ENCODE data around the gene MAN1C1.

MAN1C1 gene

DNA sequence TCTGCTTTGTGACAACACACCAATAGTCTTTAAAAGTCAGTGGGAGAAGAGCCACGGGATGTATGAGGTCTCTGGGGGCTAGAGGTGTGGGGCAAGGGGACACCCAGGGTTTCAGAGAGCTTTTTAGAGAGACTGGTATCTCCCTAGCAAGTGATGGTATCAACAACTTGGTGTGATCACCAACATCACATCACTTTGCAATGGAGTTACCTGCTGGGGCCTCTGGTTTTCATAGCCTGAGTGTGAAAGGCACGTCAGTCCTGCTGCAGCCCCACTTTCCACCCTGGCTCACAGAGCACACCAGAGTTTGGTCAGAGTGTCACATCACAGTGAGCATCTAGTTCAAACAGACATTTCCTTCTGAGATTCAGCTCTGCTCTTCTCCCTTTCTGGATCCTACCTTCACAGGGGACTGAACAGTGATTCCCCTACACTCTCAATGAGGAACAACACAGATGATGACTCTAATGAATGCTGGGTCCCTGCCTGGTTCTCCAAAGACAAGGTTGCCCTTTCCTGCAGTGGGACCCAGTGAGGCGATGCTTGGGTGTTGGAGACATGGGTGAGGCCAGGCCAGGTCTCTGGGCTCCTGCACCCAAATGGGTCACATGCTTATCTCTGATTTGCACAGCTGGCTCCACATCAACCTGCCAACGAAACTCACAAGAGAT is 2.0 kb upstream of the MAN1C1 start:
- DNase-seq (ENCODE audit: low read depth) = no peak

DNA sequence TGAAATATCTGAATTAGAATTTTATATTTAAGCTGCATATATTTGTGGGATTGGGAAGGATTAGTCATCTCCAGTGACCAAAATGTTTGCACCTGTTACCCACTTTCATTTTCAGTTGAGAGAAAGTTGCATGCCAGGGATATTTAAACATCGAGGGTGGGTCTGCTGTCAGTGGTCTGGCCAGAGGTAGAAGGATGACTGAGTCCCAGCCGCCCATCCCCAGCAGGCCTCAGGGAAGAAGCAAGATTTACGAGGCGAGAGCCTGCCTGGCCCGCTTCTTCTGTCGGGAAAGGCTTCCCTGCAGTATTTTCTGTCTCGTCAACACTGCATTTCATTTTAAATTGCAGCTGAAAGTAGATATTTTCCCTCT is 1.4 kb upstream of the MAN1C1 start:
- DNase-seq (ENCODE audit: low read depth) = no peak

DNA sequence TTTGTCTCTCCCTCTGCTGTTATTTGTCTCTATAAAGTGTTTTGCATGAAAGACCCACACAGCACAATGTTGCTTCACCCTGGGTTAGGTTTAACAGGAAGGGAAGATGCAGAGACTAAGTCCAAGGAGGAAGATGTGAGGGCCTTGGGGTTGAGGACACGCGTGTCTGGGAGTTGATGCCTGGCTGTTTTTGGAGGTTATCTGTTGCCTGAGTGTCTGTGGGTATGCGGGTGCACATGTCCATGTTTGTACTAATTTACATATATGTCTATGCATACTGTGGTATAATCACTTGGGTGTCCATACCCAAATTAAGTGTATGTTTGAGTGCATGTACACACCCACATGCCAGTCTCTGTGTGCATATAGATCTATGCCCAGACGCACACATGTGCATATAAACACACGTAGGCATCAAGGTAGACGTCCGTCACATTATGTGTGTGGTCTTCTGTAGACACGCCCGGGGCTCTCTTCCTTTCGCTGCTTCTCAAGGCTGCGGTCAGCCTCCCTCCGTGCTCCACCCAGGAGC is 962 bp upstream of the MAN1C1 start:
- no peak for DNase-seq (ENCODE audit: low read depth)

DNA sequence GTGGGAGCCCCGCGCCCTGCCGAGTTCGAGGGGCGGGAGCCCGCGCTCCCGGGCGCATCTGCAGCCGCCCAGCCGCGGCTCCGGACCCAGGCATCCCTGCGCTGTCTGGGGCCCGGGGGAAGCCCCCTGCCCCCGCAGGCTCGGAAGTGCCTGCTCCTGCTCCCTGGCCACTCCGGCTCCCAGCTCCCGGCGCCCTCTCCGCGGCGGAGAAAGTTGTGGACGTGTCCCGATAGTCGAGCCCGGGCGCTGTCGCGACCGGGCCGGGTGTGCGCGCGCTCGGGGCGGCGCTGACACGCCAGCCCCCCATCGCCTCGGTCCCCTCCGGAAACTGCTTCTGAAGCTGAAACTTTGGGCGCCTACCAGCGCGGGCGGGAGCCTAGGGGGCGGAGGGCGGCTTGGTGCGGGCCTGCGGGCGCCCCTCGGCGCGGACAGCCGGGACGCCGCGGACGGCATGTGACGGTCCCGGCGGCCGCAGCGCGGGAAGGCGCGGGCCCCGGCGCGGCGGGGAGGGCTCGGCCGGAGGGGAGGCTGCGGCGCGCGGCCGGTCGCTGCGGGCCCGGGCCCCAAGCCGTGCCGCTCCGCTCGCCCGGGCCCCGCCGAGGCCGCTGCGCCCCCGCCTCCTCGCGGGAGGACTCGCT is 515 bp downstream of the MAN1C1 start:
- DNase-seq (ENCODE audit: low read depth) = peak; percentile 23

GRCh38 chr1:25617625-25618432 is 1.2 kb downstream of the MAN1C1 start:
- DNase-seq (ENCODE audit: low read depth) = no peak

GRCh38 chr1:25618433-25618808 is 1.8 kb downstream of the MAN1C1 start:
- no peak for DNase-seq (ENCODE audit: low read depth)

- no peak for DNase-seq (ENCODE audit: low read depth)
Measured at GRCh38 chr1:25619101-25619890, 2.7 kb downstream of the MAN1C1 start.

DNA sequence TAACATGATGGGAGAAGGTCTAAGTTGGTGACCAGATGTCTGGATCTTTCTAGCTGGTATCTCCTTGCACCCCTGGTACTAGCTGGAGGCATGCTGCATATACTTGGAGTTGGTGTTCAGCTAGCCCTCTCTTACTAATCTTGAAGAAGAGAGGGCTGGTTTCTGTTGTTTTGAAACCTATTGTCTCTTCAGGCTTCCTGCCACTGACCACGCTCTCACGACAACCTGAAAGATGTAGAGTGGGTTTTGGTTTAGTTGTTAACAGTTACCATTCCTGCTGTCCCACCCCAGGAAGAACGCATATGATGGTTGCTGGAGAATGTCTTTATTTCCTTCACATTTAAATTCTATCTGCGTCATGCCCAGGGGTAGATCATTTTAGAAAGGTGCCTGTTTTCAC is 3.6 kb downstream of the MAN1C1 start:
- DNase-seq (ENCODE audit: low read depth) = no peak

- no peak for DNase-seq (ENCODE audit: low read depth)
Measured at GRCh38 chr1:25620701-25621350, 4.2 kb downstream of the MAN1C1 start.

DNA sequence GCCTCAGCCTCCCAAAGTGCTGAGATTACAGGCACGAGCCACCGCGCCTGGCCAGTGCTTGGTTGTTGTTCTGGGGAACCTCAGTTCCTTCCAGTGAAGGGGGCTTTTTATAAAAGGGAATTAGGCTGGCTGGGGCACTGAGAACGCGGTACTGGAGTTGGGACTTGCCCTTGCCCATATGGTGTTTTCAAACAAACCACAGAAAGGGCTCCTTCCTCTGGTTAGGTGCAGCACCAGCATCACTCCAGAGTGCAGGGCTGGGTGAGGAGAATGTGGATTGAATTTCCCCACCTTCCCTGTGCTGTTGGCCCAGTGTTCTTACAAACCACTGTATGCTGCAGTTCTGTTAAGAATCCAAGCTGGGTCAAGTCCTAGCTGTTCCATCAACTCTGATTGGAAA is 5.3 kb downstream of the MAN1C1 start:
- no peak for DNase-seq (ENCODE audit: low read depth)

DNA sequence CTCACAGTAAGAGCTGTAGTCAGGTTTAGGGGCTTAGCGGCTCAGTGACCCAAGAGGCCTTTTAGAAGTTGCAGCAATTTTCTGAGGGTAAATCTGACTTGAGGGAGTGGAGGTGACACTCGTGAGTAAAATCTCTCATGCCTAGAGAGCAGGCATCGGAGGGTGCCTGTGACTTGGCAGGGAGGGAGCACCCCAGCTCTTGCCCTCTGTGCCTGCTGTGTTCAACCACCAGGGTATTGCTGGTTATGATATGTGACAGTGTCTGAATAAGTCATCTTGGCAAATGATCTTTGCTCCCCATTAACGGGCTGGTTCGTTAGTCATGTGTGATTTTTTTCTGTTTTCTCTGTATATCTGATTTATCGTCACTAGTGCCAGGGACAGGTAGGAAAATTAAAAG is 5.9 kb downstream of the MAN1C1 start:
- DNase-seq (ENCODE audit: low read depth) = no peak

GRCh38 chr1:25623007-25623406 is 6.4 kb downstream of the MAN1C1 start:
- DNase-seq (ENCODE audit: low read depth) = no peak

GRCh38 chr1:25623731-25624130 is 7.1 kb downstream of the MAN1C1 start:
- DNase-seq (ENCODE audit: low read depth) = no peak

DNA sequence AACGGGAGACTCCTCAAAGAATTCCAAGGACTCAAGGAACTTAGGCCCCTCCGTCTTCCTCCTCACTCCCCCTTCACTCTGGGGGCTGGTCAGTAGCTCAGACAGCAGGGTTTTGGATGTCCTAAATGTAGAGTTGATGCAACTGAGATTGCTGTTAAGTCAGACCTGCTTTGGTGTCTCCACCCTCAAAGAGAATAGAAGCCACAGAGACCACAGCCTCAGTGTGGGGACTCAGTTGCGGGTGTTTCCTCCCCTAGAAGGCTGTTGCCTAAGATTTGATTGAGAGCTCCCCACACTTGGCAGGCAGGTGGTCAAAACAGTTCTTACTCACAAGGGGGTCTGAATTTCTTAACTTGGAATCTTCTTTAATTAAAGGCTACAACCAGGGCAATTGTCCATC is 7.6 kb downstream of the MAN1C1 start:
- DNase-seq (ENCODE audit: low read depth) = no peak

DNA sequence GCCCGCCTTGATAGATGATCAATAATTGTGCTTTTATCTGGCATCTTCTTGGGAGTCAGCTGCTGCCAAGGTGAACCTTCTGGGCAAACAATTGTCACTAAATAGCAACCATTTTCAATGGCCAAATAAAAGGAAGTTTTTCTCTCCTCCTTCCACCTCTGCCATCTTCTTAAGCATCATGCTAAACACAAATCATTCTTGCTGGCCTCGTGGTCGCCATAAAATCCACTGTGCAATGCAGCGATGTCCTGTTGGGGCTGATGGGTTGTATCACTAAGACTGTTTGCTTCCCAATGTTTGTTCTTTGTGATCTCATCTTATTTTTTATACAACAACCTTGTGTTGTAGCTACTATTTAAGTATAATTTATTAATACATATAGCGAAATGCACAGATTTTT is 8.0 kb downstream of the MAN1C1 start:
- DNase-seq (ENCODE audit: low read depth) = no peak

DNA sequence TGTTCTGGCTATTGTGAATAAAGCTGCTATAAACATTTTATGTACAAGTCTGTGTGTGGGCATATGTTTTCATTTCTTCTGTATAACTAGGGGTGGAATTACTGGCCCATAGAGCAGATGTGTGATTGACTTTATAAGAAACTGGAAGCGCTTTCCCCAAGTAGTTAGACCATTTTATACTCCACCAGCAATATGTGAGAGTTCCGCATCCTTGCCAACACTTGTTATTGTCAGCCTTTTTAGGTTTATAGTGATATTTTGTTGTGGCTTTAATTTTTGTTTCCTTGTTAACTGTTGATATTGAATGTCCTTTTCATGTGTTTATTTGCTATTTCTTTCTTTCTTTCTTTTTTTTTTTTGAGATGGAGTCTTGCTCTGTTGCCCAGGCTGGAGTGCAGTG is 9.4 kb downstream of the MAN1C1 start:
- no peak for DNase-seq (ENCODE audit: low read depth)

- no peak for DNase-seq (ENCODE audit: low read depth)
Measured at GRCh38 chr1:25628741-25629421, 12.3 kb downstream of the MAN1C1 start.

GRCh38 chr1:25629836-25630235 is 13.2 kb downstream of the MAN1C1 start:
- DNase-seq (ENCODE audit: low read depth) = no peak

DNA sequence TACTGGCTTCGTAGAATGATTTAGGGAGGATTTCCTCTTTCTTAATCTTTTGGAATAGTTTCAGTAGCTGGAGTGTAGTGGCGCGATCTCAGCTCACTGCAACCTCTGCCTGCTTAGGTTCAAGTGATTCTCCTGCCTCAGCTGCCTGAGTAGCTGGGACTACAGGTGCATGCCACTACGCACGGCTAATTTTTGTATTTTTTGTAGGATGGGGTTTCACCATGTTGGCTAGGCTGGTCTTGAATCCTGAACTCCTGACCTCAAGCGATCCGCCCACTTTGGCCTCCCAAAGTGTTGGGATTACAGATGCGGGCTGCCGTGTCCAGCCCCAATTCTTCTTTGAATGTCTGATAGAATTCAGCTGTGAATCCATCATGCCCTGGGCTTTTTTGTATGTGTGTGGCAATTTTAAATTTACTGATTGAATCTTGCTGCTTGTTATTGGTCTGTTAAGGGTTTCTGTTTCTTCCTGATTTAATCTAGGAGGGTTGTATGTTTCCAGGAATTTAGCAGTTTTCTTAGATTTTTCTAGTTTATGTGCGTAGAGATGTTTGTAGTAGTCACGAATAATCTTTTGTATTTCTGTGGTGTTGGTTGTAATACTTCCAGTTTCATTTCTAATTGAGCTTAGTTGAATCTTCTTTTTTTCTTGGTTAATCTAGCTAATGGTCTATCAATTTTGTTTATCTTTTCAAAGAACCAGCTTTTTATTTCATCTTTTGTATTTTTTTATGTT is 15.3 kb downstream of the MAN1C1 start:
- no peak for DNase-seq (ENCODE audit: low read depth)

- no peak for DNase-seq (ENCODE audit: low read depth)
Measured at GRCh38 chr1:25634066-25634465, 17.5 kb downstream of the MAN1C1 start.

GRCh38 chr1:25634896-25635295 is 18.3 kb downstream of the MAN1C1 start:
- DNase-seq (ENCODE audit: low read depth) = no peak

Data from stimulated activated CD8-positive, alpha-beta memory T cell treated with anti-CD3 and anti-CD28 coated beads, Interleukin-12 subunit alpha, Interleukin-12 subunit beta, amount 100 ng/mL, for 4 hours (primary cell).